Stomach (tissue), 4 donors: ENCODE data around the gene CR1L.
"Not testable (repeated sequence)": the region's sequence is repeated elsewhere in the genome, so short reads cannot be mapped to it uniquely, and the experiment has no call there.

Source experiments
- CTCF ChIP-seq, 7 experiments: fragments of 450-650 bp in 4 of 7; fragments of 200-600 bp in 3 of 7; sonication (generic) in 3 of 7; IDR thresholded peaks; one replicate each; pipeline ENCODE4 v1.5.1; 2016 to 2019; ENCODE audit warnings: antibody characterized with exemption in 7 of 7, control low read depth in 2 of 7, mild to moderate bottlenecking in 1 of 7
- EP300 ChIP-seq: sonication (generic); formaldehyde crosslinking; IDR thresholded peaks from one replicate; pipeline ENCODE4 v1.6.1; 2017; ENCODE audit warnings: antibody characterized with exemption
- POLR2A ChIP-seq, 4 donors: fragments of 450-650 bp; IDR thresholded peaks; one replicate each; pipeline ENCODE4 v1.6.1; 2016; ENCODE audit warnings: antibody characterized with exemption in 4 of 4, control low read depth in 2 of 4, mild to moderate bottlenecking in 1 of 4, moderate library complexity in 1 of 4
- POLR2AphosphoS5 ChIP-seq, 3 donors: sonication (generic); formaldehyde crosslinking; IDR thresholded peaks; one replicate each; pipeline ENCODE4 v1.6.1; 2016; ENCODE audit warnings: antibody characterized with exemption in 3 of 3

- TF ChIP-seq CTCF (IDR thresholded peaks at IDR 0.05); POLR2A (IDR thresholded peaks at IDR 0.05); POLR2AphosphoS5 (IDR thresholded peaks at IDR 0.05); EP300: not testable (repeated sequence)
Observed at GRCh38 chr1:207633699-207634289, 11.1 kb upstream of the CR1L start.
